Coronary artery (tissue), 2 donors: ENCODE data around the gene MKKS.

Experiments used
- DNase-seq: peaks from one replicate; pipeline ENCODE4 v3.0.0-alpha.2; 2017; ENCODE audit warnings: low spot score
- H3K27ac ChIP-seq, 2 donors: fragments of 200-600 bp; sonication (generic); one replicate each; pipeline ENCODE4 v1.5.1; 2016 to 2019
- H3K4me3 ChIP-seq: fragments of 200-600 bp; sonication (generic); 2 replicates; pipeline ENCODE4 v1.5.1; 2016; ENCODE audit warnings: mild to moderate bottlenecking, moderate library complexity
- CTCF ChIP-seq: fragments of 200-600 bp; sonication (generic); IDR thresholded peaks from one replicate; pipeline ENCODE4 v1.5.1; 2019; ENCODE audit warnings: antibody characterized with exemption

Gene MKKS

DNA sequence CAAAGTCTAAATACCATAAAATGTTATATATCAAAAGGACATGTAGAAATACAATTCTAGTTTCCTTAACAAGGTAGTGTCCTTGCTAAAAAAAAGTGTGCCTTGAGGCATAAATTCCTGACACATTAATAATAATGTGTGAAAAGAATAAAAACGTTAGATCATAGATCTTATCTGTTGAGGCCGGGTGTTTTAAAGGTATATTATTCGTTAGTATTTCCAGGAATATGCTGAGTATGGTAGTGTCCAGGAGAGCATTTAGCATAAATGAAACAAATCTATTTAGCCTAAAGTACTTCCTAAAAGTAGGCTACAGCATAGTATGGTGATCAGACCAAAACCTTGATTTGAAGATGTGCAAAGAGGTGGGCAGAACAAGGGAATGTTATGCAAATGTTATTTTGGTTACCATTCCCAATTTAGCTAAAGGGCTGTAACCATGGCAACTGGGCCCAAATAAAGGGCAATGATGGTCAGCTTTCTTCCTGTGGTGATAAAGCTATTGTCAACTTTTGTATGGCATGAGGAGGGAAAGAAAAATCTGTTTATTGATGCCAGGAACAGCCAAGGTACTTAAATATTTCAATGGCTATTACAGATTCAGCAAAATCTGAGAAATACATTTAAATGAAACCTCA lies 18.9 kb downstream of the MKKS start:
- DNase-seq = no peak
- Histone ChIP-seq H3K27ac (no peak overlapping the region), H3K4me3 (no peak overlapping the region)
- TF ChIP-seq CTCF = no peak

DNA sequence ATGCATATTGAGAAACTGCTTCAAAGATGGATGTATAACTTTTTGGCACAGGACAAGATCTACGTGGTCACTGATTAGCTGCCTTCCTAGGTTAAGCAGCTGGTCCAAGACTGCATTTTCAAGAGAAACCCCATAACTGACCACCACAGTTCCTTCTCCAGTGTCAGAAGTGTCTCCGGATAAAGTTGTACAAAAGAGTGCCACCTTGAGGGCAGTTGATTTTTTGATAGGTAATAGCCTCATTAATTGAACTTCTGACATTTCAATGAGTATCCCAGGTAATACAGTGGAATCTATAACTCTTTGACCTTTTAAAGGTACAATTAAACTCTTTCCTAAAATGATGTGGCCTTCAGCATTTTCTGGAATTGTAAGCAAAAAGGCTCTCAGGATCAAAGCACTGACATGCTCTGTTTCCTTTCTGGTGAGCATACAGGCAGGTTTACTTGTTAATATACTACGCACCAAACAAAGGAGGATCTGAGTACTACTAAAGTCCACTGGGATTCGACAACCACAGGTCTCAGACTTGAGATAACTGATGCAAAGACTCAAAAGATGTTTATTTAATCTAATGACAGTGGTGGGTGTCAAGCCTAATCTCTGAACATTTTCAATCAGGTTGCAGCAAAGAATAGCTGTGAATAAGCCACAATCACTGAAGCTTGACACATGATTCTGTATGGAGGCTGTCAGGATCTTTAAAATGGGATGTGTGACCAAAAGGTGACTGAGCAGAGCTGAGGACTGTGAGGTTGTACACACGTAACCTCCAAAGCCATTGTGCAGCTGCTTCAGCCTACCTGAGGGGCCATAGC lies 21.2 kb downstream of the MKKS start:
- Histone ChIP-seq H3K27ac (no peak overlapping the region), H3K4me3 (no peak overlapping the region)
- no peak for TF ChIP-seq CTCF
- DNase-seq = no peak

GRCh38 chr20:10411673-10412072 lies 22.3 kb downstream of the MKKS start:
- Histone ChIP-seq H3K4me3 (no peak overlapping the region), H3K27ac (no peak overlapping the region)
- no peak for TF ChIP-seq CTCF
- DNase-seq = no peak

- no peak for DNase-seq
Measured at GRCh38 chr20:10408108-10408813, 25.8 kb downstream of the MKKS start.

DNA sequence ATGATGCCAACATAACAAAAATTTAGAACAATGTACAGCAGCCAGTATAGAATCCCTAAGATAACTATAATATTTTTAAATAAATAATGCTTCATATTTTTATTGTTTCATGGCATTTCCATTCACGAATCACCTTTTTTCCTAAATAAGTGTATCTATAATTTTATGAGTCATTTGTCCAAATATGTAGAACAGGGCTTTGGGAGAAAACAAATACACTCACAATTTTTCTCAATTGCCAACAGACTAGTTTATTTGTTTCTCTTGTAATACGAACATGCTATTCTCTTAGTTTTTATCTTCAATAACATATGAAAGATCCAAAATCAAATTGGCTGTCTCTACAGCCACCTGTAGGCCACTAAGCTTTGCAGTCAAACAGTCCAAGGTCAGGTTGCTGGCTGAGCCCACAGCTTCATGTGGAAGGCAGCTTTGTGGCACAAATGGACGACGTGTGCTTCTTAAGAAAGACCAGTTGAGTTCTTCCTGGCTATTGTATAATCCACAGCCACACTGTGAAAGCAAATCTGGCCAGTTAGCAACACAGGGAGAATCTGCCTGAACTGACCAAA lies 29.0 kb downstream of the MKKS start:
- TF ChIP-seq CTCF = no peak
- DNase-seq = no peak
- Histone ChIP-seq H3K27ac (no peak overlapping the region), H3K4me3 (no peak overlapping the region)

More at GRCh38 chr20:10408108-10408813, 25.8 kb downstream of the MKKS start:
- no peak for TF ChIP-seq CTCF
- Histone ChIP-seq H3K4me3 (no peak overlapping the region), H3K27ac (no peak overlapping the region)

DNA sequence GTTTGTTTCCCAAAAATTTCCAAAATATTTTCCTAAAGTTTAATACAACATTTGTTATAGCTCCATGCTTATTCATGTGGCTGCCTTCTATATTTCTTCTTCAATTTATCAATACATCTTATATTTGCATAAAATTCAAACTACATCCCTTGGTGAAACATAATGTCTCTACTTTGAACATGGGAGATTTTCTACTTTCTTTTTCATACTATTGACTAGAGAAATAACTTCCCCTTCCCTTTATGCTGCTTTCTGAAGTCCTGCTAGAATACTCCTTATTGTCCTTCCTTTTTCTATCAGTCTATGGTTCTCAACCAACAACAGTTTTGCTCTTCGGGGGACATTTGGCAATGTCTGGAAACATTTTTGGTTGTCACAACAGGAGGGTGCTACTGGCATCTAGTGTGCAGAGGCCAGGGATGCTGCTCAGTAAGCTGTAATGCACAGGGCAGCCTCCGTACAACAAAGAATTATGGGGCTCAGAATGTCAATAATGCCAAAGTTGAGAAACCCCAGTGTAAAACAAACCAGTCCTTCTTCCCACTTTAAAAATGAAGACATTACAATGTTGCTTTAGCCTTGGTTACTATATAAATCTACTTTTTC lies 29.9 kb downstream of the MKKS start:
- no peak for DNase-seq
- Histone ChIP-seq H3K27ac (no peak overlapping the region), H3K4me3 (no peak overlapping the region)

More for the DNA sequence above, 29.9 kb downstream of the MKKS start:
- no peak for TF ChIP-seq CTCF
